ENCODE data around the gene KEAP1. TPM values are rescaled to one million over a fixed set of nuclear protein-coding genes. Genes with fewer than 3 reads are reported as not detected.

The KEAP1 gene
- total RNA-seq, 4 donors from 2014 or later, result 51.9 to 94.5 (median 80.6) TPM

DNA sequence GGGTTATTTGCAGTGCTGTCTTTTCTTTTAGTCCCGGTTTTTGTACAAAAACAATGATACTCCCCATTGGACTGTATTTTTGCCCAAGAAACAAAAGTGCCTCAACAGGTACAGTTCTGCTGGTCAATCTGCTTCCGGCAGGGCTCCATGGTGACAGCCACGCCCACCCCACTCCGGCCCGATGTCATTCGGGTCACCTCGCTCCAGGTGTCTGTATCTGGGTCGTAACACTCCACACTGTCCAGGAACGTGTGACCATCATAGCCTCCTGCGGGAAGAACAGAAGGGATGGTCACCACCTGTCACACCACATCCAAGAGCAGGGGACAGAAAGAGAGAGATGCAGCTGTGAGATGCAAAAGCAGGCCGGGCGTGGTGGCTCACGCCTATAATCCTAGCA, 16.6 kb downstream of the KEAP1 start:
- H3K27me3 ChIP-seq, result no peaks in the 10 kb centered on the region
- no peak overlapping the region for H3K27ac ChIP-seq (replicated peaks in 1 of 4)
- peaks cover 0 to 21% (median 2%) of the 10 kb centered on the region in 4 donors for H3K4me1 ChIP-seq
- DNase-seq (ENCODE audit: extremely low spot score), result no peak
- peaks cover 58 to 74% (median 69%) of the 10 kb centered on the region in 4 donors for H3K36me3 ChIP-seq
- TF ChIP-seq POLR2AphosphoS5 (IDR thresholded peaks at IDR 0.05), result no peak
- no peak for TF ChIP-seq EP300 (IDR thresholded peaks at IDR 0.05)
- TF ChIP-seq, protein P1, sequence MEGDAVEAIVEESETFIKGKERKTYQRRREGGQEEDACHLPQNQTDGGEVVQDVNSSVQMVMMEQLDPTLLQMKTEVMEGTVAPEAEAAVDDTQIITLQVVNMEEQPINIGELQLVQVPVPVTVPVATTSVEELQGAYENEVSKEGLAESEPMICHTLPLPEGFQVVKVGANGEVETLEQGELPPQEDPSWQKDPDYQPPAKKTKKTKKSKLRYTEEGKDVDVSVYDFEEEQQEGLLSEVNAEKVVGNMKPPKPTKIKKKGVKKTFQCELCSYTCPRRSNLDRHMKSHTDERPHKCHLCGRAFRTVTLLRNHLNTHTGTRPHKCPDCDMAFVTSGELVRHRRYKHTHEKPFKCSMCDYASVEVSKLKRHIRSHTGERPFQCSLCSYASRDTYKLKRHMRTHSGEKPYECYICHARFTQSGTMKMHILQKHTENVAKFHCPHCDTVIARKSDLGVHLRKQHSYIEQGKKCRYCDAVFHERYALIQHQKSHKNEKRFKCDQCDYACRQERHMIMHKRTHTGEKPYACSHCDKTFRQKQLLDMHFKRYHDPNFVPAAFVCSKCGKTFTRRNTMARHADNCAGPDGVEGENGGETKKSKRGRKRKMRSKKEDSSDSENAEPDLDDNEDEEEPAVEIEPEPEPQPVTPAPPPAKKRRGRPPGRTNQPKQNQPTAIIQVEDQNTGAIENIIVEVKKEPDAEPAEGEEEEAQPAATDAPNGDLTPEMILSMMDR (IDR thresholded peaks at IDR 0.05), result no peak
- no peak for TF ChIP-seq POLR2A (IDR thresholded peaks at IDR 0.05; ENCODE audit: low read depth)
- H3K9me3 ChIP-seq, result no peaks in the 10 kb centered on the region
- intact Hi-C loops (cut with DNase I), result no loop called here
- WGBS, result 74% methylated on average over 12 of the region's 13 CpGs
- H3K4me3 ChIP-seq, result no peak overlapping the region

DNA sequence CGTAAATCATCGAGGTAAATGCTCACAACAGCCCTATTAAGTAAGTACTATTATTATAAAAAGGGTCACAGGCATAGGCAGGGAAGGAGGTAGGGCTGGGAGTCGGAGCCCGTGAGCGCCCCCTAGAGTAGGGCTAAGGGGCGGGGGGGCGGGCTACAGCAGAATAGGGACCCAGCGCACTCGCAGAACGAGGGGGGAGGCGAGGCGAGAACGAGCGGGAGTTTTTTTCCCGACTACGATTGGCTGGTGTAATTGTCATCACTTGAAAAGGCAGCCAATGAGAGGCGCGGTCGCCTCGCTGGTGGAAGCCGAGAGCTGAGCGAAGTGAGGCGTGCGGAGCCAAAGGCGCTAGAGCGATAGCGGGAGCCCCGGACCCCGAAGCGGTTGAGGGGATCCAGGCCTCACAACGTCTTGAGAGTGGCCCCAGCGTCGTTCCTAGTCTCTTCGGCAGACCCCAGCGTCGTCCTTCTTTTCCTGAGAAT, 24.2 kb downstream of the KEAP1 start:
- H3K4me3 ChIP-seq, result peak overlapping the region; percentile 52 to 58 (median 55)
- H3K9me3 ChIP-seq, result no peaks in the 10 kb centered on the region
- no peaks in the 10 kb centered on the region for H3K27me3 ChIP-seq
- DNase-seq (ENCODE audit: extremely low spot score), result peak; percentile 98
- H3K27ac ChIP-seq (replicated peaks in 1 of 4), result peak overlapping the region; percentile 10 to 60 (median 42)
- H3K36me3 ChIP-seq, result peaks cover 0 to under 1% (median 0%) of the 10 kb centered on the region in 4 donors
- WGBS, result 6% methylated on average over 14 of the region's 36 CpGs
- H3K4me1 ChIP-seq, result peaks cover 12 to 27% (median 18%) of the 10 kb centered on the region in 4 donors
- intact Hi-C loops (cut with DNase I), result no loop called here
- TF ChIP-seq, protein P1 (IDR thresholded peaks at IDR 0.05), result peak; percentile 56 to 95 (median 73)
- TF ChIP-seq EP300 (IDR thresholded peaks at IDR 0.05) (no peak), POLR2AphosphoS5 (IDR thresholded peaks at IDR 0.05) (peak; percentile 65 to 72), POLR2A (IDR thresholded peaks at IDR 0.05; ENCODE audit: low read depth) (no peak)

DNA sequence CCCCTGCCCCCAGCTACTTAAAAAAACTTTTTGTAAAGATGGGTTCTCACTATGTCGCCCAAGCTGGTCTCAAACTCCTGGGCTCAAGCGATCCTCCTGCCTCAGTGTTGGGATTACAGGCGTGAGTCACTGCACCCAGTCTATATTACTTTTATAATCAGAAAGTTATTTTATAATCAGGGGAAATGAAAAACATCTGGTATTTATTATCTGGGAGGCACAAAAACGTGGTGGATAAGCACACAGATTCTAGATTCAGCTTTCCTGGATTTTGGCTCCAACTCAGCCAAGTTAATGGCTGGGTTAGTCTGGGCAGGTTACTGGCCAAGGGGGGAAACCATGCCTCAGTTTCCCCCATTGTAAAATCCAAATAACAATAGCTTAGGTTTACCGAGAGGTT, 24.7 kb downstream of the KEAP1 start:
- Histone ChIP-seq H3K27me3 (no peaks in the 10 kb centered on the region), H3K27ac (replicated peaks in 1 of 4) (no peak overlapping the region), H3K4me1 (peaks cover 12 to 24% (median 18%) of the 10 kb centered on the region in 4 donors), H3K36me3 (no peaks in the 10 kb centered on the region), H3K4me3 (peak overlapping the region; percentile 52 to 58 (median 55)), H3K9me3 (no peaks in the 10 kb centered on the region)
- WGBS, result 39% methylated on average over 5 of the region's 5 CpGs
- no peak for DNase-seq (ENCODE audit: extremely low spot score)
- intact Hi-C loops (cut with DNase I), result no loop called here
- TF ChIP-seq POLR2AphosphoS5 (IDR thresholded peaks at IDR 0.05) (no peak), EP300 (IDR thresholded peaks at IDR 0.05) (no peak), POLR2A (IDR thresholded peaks at IDR 0.05; ENCODE audit: low read depth) (no peak)
- TF ChIP-seq, protein P1 (IDR thresholded peaks at IDR 0.05), result no peak

DNA sequence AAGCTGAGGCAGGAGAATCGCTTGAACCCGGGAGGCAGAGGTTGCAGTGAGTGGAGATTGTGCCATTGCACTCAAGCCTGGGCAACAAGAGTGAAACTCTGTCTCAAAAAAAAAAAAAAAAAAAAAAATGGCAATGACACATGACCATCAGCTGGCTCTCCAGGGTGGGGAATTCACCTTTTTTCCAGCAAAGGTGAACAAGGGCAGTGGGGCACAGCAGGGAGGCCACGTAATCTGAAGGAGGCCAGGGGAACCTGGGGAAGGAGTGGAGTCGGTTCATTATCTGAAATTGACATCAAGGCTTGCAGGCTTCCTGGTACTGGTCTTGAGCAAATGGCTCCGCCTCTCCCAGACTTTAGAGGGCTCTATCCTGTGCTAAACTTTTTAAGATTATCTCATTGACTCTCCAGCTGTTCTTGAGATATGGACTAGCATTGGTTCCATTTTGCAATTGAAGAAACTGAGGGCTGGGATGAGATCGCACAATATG, 28.1 kb downstream of the KEAP1 start:
- TF ChIP-seq EP300 (IDR thresholded peaks at IDR 0.05) (no peak), POLR2A (IDR thresholded peaks at IDR 0.05; ENCODE audit: low read depth) (no peak), POLR2AphosphoS5 (IDR thresholded peaks at IDR 0.05) (no peak)
- TF ChIP-seq, protein P1 (IDR thresholded peaks at IDR 0.05), result no peak
- Histone ChIP-seq H3K27ac (replicated peaks in 1 of 4) (no peak overlapping the region), H3K4me1 (peaks cover 12 to 18% (median 16%) of the 10 kb centered on the region in 4 donors), H3K9me3 (no peaks in the 10 kb centered on the region), H3K4me3 (no peak overlapping the region), H3K36me3 (no peaks in the 10 kb centered on the region), H3K27me3 (no peaks in the 10 kb centered on the region)
- WGBS, result 70% methylated on average over 6 of the region's 6 CpGs
- no peak for DNase-seq (ENCODE audit: extremely low spot score)
- intact Hi-C loops (cut with DNase I), result no loop called here

DNA sequence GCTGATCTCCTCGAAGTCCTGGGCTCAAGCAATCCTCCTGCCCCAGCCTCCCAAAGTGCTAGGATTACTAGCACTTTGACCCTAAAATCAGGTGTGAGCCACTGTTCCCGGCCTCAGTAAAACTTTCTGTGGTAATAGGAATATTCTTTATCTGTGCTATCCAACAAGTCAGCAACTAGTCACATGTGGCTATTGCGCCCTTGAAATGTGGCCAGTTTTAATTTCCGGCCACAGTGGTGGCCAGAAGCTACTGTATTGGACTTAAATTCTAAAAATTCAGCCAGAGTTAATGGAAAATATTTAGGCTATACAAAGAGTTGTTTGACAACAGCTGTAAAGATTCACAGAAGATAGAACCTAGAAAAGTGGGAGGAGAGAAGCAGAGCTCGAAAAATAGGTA, 30.0 kb downstream of the KEAP1 start:
- no peaks in the 10 kb centered on the region for H3K27me3 ChIP-seq
- no peak for DNase-seq (ENCODE audit: extremely low spot score)
- no peaks in the 10 kb centered on the region for H3K9me3 ChIP-seq
- no peak overlapping the region for H3K4me3 ChIP-seq
- 76% methylated on average over 5 of the region's 5 CpGs for WGBS
- H3K27ac ChIP-seq (replicated peaks in 1 of 4), result no peak overlapping the region
- no peak for TF ChIP-seq POLR2A (IDR thresholded peaks at IDR 0.05; ENCODE audit: low read depth)
- TF ChIP-seq EP300 (IDR thresholded peaks at IDR 0.05), result no peak
- TF ChIP-seq, protein P1 (IDR thresholded peaks at IDR 0.05), result no peak
- no peak for TF ChIP-seq POLR2AphosphoS5 (IDR thresholded peaks at IDR 0.05)
- peaks cover 0 to 1% (median under 1%) of the 10 kb centered on the region in 4 donors for H3K4me1 ChIP-seq
- intact Hi-C loops (cut with DNase I), result no loop called here
- no peaks in the 10 kb centered on the region for H3K36me3 ChIP-seq
